Vagina (tissue), 2 donors: ENCODE results near the gene PHACTR2. TPM values are rescaled to one million over a fixed set of nuclear protein-coding genes. Genes with fewer than 3 reads are reported as not detected.

Experiments used
- DNase-seq, 2 donors: peaks; one replicate each; pipeline ENCODE4 v3.0.0-alpha.2; 2017; ENCODE audit errors: extremely low spot score in 2 of 2
- H3K27ac ChIP-seq: fragments of 200-600 bp; sonication (generic); one replicate; pipeline ENCODE4 v1.5.1; 2019
- H3K27me3 ChIP-seq: fragments of 200-600 bp; sonication (generic); one replicate; pipeline ENCODE4 v1.5.1; 2019
- H3K36me3 ChIP-seq, 2 donors: fragments of 200-600 bp; sonication (generic); one replicate each; pipeline ENCODE4 v1.5.1; 2017 to 2019
- H3K4me1 ChIP-seq: fragments of 200-600 bp; sonication (generic); one replicate; pipeline ENCODE4 v1.5.1; 2019
- H3K4me3 ChIP-seq, 2 donors: fragments of 200-600 bp; sonication (generic); 1 replicate in 1 of 2; 2 replicates in 1 of 2; pipeline ENCODE4 v1.5.1; 2016 to 2019
- H3K9me3 ChIP-seq: fragments of 200-600 bp; sonication (generic); one replicate; pipeline ENCODE4 v1.5.1; 2019
- POLR2A ChIP-seq, 2 donors: fragments of 450-650 bp; IDR thresholded peaks; one replicate each; pipeline ENCODE4 v1.6.1; 2017; ENCODE audit warnings: antibody characterized with exemption in 2 of 2, mild to moderate bottlenecking in 2 of 2, moderate library complexity in 2 of 2
- POLR2AphosphoS5 ChIP-seq, 2 donors: sonication (generic); formaldehyde crosslinking; IDR thresholded peaks; one replicate each; pipeline ENCODE4 v1.9.0; 2017; ENCODE audit warnings: antibody characterized with exemption in 2 of 2, mild to moderate bottlenecking in 2 of 2, low read depth in 1 of 2; ENCODE audit not compliant: insufficient read depth in 1 of 2
- intact Hi-C: fragments of 100-400 bp; cut with DNase I; formaldehyde crosslinking; loops from one replicate; pipeline ENCODE4 v1.15.1; 2023
- total RNA-seq: library from RNA; depleted of rRNA; stranded (reverse); fragments of >200 nt; gene quantifications from one replicate; pipeline ENCODE4 v1.2.3, GENCODE V29; 2016
- TF ChIP-seq, protein P1 (sequence below), 3 experiments: fragments of 450-650 bp in 2 of 3; fragments of 200-600 bp in 1 of 3; sonication (generic) in 1 of 3; IDR thresholded peaks; one replicate each; pipeline ENCODE4 v1.5.1; 2017 to 2019; ENCODE audit warnings: antibody characterized with exemption in 3 of 3, mild to moderate bottlenecking in 2 of 3, moderate library complexity in 2 of 3

The PHACTR2 gene
- total RNA-seq, 1 donor from 2014 or later, result 61.6 TPM

DNA sequence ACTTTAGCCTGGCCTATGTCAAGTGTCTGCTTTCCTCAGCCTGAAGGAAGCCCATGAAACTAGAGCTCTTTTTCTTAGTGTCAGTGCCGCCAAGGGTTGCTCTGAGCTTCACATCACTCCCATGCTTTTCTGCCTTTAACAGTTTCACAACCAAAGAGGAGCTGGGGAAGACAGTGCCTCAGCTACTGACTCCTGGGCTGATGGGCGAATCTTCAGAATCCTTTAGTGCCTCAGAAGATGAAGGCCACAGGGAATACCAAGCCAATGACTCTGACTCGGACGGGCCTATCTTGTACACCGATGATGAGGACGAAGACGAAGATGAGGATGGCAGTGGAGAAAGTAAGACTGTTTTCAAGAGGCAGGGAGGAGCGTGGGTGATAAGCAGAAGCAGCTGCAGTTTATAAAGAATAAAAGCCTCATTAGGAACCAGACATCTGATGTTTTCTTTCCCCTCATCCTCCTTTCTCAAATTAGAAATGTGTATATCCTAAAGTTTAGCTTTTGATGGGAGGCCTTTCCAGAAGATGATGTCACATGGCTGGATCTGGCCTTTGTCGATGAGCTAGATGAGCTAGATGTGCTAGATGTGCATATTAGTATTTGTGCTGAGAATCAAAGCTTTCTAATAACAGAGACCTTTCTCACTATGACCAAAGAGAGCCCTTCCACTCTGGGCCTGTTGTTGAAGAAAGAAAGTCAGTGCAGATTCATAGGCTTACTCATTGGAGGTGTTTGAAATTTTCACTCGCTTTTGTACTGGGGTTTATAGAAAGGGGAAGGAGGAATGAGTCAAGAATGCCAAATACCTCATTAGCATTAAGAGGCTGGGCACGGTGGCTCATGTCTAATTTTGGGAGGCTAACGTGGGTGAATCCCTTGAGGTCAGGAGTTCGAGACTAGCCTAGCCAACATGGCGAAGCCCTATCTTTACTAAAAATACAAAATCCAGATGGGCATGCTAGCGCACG is 94.6 kb downstream of the PHACTR2 start:
- TF ChIP-seq POLR2AphosphoS5 (IDR thresholded peaks at IDR 0.05; ENCODE audit: insufficient read depth in 1 of 2, low read depth in 1 of 2), result no peak
- TF ChIP-seq, protein P1, sequence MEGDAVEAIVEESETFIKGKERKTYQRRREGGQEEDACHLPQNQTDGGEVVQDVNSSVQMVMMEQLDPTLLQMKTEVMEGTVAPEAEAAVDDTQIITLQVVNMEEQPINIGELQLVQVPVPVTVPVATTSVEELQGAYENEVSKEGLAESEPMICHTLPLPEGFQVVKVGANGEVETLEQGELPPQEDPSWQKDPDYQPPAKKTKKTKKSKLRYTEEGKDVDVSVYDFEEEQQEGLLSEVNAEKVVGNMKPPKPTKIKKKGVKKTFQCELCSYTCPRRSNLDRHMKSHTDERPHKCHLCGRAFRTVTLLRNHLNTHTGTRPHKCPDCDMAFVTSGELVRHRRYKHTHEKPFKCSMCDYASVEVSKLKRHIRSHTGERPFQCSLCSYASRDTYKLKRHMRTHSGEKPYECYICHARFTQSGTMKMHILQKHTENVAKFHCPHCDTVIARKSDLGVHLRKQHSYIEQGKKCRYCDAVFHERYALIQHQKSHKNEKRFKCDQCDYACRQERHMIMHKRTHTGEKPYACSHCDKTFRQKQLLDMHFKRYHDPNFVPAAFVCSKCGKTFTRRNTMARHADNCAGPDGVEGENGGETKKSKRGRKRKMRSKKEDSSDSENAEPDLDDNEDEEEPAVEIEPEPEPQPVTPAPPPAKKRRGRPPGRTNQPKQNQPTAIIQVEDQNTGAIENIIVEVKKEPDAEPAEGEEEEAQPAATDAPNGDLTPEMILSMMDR (IDR thresholded peaks at IDR 0.05), result no peak
- no peak for TF ChIP-seq POLR2A (IDR thresholded peaks at IDR 0.05)
- H3K27me3 ChIP-seq, result no peaks in the 10 kb centered on the region
- peaks cover 40% of the 10 kb centered on the region for H3K4me1 ChIP-seq
- no peak for DNase-seq
- H3K4me3 ChIP-seq, result no peak overlapping the region
- H3K27ac ChIP-seq, result peak overlapping the region; percentile 65
- intact Hi-C loops, result no loop called here
- no peaks in the 10 kb centered on the region for H3K9me3 ChIP-seq
- H3K36me3 ChIP-seq, result peaks cover 0 to 9% of the 10 kb centered on the region in 2 donors

DNA sequence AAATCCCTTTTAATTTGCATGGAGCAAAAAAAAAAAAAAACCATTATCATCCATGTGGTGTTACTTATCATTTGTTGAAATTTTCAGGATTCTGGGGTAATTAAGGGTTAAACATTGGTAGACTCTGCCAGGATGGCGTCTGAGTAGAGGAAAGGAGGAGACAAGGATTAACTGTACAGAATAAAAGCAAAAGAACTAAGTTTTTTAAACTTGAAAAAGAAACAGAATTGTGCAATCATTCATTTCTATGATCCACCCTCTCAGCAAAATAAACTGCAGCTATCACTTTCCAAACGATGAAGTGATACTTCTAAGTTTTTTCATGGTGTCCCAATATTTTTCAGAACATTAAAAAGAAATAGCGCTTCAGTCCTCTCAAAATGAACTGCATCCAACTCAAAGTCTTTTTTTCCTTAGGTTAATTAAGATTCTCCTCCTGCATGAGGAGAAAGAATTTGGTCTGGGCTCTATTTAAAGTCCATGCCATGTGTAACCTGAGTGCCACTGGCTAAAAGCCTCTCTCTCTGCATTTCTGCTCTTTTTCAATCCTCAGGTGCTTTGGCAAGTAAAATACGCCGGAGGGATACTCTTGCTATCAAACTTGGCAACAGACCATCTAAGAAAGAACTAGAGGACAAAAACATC is 95.9 kb downstream of the PHACTR2 start:
- Histone ChIP-seq H3K27me3 (no peaks in the 10 kb centered on the region), H3K4me3 (no peak overlapping the region), H3K9me3 (no peaks in the 10 kb centered on the region), H3K27ac (peak overlapping the region; percentile 47), H3K36me3 (no peaks in the 10 kb centered on the region), H3K4me1 (peaks cover 40% of the 10 kb centered on the region)
- TF ChIP-seq POLR2A (IDR thresholded peaks at IDR 0.05) (no peak), POLR2AphosphoS5 (IDR thresholded peaks at IDR 0.05; ENCODE audit: insufficient read depth in 1 of 2, low read depth in 1 of 2) (no peak)
- TF ChIP-seq, protein P1 (IDR thresholded peaks at IDR 0.05), result no peak
- DNase-seq, result no peak
- intact Hi-C loops, result no loop called here

DNA sequence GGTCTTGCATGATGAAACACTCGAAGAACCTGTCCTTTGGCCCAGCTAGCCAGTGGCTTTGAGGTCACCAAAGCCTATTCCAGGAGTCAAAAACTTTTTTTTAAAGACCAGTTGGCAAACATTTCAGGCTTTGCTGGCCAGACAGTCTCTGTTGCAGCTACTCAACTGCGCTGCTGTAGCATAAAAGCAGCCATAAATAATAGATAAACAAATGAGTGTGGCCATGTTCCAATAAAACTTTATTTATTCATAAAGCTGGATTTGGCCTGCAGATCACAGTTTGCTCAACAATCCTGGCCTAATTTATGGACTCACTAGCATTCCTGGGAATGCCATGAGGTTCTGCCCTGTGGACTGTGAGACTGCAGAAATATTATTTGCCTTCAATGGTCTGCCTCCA is 96.6 kb downstream of the PHACTR2 start:
- DNase-seq, result no peak
- TF ChIP-seq POLR2A (IDR thresholded peaks at IDR 0.05), result no peak
- H3K4me3 ChIP-seq, result no peak overlapping the region
- H3K27me3 ChIP-seq, result no peaks in the 10 kb centered on the region
- intact Hi-C loops, result no loop called here
- H3K36me3 ChIP-seq, result no peaks in the 10 kb centered on the region
- H3K27ac ChIP-seq, result peak overlapping the region; percentile 47
- H3K9me3 ChIP-seq, result no peaks in the 10 kb centered on the region
- H3K4me1 ChIP-seq, result peaks cover 40% of the 10 kb centered on the region

DNA sequence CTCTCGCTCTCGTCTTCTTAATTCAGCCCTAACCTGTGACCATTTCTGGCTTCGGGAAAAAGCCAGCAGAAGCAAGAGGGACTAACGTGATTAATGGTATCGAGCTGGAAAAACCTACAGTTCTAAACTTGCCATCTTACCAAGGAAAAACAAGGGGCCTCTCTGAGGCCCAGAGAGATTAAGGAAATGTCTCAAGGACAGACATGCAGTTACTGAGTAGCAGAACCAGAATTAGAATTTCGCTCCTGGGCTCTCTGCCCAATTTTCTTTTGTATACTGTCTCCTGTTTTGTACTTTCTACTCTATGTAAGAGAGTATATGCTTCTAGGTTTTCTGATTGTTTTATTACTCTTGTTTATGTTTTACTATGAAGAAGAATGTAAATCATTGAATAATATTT is 97.6 kb downstream of the PHACTR2 start:
- Histone ChIP-seq H3K36me3 (no peaks in the 10 kb centered on the region), H3K27ac (no peak overlapping the region), H3K9me3 (no peaks in the 10 kb centered on the region), H3K4me1 (peaks cover 40% of the 10 kb centered on the region), H3K27me3 (no peaks in the 10 kb centered on the region), H3K4me3 (no peak overlapping the region)
- no peak for DNase-seq
- intact Hi-C loops, result no loop called here
- TF ChIP-seq POLR2AphosphoS5 (IDR thresholded peaks at IDR 0.05; ENCODE audit: insufficient read depth in 1 of 2, low read depth in 1 of 2), result no peak
- no peak for TF ChIP-seq POLR2A (IDR thresholded peaks at IDR 0.05)
- TF ChIP-seq, protein P1 (IDR thresholded peaks at IDR 0.05), result no peak

DNA sequence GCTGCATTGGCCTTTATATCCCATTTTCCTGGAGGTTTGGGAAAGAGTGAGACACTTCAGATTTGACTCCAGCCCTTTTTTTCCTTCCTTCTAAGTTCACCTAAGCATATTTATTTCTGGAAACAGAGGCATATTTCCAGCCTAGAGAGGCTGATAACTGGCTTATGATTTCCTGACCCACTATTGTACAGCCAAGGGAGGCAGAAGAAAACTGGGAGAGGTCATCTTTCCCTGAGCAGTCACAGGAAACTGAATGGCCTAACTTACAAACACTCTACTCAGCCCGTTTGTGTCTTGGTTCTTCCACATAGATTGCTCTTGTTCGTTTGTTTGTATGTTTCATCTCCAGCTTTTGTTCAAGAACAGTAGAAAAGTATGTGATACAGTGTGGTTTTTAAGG is 101.2 kb downstream of the PHACTR2 start:
- no peaks in the 10 kb centered on the region for H3K27me3 ChIP-seq
- TF ChIP-seq, protein P1 (IDR thresholded peaks at IDR 0.05), result no peak
- no peak for TF ChIP-seq POLR2A (IDR thresholded peaks at IDR 0.05)
- no peak for TF ChIP-seq POLR2AphosphoS5 (IDR thresholded peaks at IDR 0.05; ENCODE audit: insufficient read depth in 1 of 2, low read depth in 1 of 2)
- no peaks in the 10 kb centered on the region for H3K9me3 ChIP-seq
- H3K4me1 ChIP-seq, result peaks cover 16% of the 10 kb centered on the region
- H3K36me3 ChIP-seq, result peaks cover 0 to 3% of the 10 kb centered on the region in 2 donors
- DNase-seq, result no peak
- H3K27ac ChIP-seq, result no peak overlapping the region
- no peak overlapping the region for H3K4me3 ChIP-seq
- intact Hi-C loops, result no loop called here
